HG02678 (cell line): ENCODE results near the gene BOK.

Source experiments
- ATAC-seq: cut with Tn5 transposase; IDR thresholded peaks from one replicate; pipeline ENCODE4 v1.9.1; 2021; ENCODE audit warnings: mild to moderate bottlenecking, moderate library complexity; ENCODE audit not compliant: unreplicated experiment

Gene BOK

GRCh38 chr2:241618829-241619228 lies 60.3 kb downstream of the BOK start:
- no peak for ATAC-seq

- ATAC-seq: no peak
These were observed 61.3 kb downstream of the BOK start for GRCh38 chr2:241619597-241620418.

GRCh38 chr2:241620419-241620769 lies 61.8 kb downstream of the BOK start:
- ATAC-seq: no peak
